GM10266 (cell line): ENCODE results near the gene TMEM214.
A peak's percentile ranks its signal among the peaks of the same experiment; 100 is the strongest.

ENCODE experiments used
- DNase-seq: peaks from one replicate; pipeline ENCODE4 v3.0.0; 2012; ENCODE audit errors: extremely low spot score
- TF ChIP-seq, protein P1 (sequence below): IDR thresholded peaks from 2 replicates; pipeline ENCODE4 v1.5.1; 2012; ENCODE audit warnings: mild to moderate bottlenecking, low read depth; ENCODE audit not compliant: control insufficient read depth, insufficient read depth; ENCODE audit errors: missing control alignments

Gene TMEM214, protein sequence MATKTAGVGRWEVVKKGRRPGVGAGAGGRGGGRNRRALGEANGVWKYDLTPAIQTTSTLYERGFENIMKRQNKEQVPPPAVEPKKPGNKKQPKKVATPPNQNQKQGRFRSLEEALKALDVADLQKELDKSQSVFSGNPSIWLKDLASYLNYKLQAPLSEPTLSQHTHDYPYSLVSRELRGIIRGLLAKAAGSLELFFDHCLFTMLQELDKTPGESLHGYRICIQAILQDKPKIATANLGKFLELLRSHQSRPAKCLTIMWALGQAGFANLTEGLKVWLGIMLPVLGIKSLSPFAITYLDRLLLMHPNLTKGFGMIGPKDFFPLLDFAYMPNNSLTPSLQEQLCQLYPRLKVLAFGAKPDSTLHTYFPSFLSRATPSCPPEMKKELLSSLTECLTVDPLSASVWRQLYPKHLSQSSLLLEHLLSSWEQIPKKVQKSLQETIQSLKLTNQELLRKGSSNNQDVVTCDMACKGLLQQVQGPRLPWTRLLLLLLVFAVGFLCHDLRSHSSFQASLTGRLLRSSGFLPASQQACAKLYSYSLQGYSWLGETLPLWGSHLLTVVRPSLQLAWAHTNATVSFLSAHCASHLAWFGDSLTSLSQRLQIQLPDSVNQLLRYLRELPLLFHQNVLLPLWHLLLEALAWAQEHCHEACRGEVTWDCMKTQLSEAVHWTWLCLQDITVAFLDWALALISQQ

DNA sequence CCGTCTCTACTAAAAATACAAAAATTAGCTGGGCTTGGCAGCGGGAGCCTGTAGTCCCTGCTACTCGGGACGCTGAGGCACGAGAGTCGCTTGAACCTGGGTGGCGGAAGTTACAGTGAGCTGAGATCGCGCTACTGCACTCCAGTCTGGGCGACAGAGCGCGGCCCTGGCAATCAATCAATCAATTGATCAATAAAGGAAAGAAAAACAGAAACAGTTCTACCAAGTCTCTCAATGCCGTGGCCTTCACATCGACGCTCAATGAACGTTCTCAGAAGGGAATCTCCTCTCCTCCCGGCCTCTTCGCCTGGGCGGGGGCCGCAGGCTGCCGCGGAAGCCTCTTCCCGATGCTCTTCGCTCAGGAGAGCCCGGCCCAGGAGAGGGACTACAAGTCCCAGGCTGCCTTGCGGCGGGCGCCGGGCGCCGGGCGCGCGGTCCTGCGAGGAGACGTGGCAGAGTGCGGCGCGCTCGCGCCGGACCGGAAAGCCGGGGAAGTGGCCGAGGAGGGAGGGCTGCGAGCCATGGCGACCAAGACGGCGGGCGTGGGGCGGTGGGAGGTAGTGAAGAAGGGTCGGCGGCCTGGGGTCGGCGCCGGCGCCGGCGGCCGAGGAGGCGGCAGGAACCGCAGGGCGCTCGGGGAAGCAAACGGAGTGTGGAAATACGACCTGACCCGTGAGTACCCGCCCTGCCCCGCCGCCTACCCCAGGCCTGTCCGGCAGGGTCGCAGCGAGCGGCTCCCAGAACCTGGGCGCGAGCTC, at the start of gene TMEM214:
Gene TMEM214 (plus strand): TSS at position 471 of the 758 bp plus-strand sequence. CDS start 51 bp downstream, at position 522.
- TF ChIP-seq, protein P1, sequence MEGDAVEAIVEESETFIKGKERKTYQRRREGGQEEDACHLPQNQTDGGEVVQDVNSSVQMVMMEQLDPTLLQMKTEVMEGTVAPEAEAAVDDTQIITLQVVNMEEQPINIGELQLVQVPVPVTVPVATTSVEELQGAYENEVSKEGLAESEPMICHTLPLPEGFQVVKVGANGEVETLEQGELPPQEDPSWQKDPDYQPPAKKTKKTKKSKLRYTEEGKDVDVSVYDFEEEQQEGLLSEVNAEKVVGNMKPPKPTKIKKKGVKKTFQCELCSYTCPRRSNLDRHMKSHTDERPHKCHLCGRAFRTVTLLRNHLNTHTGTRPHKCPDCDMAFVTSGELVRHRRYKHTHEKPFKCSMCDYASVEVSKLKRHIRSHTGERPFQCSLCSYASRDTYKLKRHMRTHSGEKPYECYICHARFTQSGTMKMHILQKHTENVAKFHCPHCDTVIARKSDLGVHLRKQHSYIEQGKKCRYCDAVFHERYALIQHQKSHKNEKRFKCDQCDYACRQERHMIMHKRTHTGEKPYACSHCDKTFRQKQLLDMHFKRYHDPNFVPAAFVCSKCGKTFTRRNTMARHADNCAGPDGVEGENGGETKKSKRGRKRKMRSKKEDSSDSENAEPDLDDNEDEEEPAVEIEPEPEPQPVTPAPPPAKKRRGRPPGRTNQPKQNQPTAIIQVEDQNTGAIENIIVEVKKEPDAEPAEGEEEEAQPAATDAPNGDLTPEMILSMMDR = no peak
- peak; percentile 95 for DNase-seq

DNA sequence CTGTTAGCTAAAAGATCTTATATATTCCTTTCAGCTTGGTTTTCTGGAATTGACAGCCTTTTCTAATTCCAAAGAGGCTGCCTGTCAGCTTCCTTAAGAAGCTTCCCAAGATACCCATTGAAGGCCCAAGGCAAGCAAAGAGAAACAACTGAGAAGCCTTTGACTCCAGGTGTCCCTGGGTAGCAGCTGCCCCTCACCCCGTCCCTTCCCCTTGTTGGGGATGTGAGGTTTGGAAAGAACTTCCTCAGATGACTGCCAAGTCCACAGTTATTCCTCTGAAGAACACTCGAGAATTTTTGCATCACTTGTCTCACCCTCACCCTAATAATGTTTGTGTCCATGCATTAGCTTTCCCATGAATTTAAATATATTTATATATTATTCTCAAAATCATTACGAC, 49.0 kb upstream of the TMEM214 start:
- TF ChIP-seq, protein P1 = no peak
- no peak for DNase-seq

DNA sequence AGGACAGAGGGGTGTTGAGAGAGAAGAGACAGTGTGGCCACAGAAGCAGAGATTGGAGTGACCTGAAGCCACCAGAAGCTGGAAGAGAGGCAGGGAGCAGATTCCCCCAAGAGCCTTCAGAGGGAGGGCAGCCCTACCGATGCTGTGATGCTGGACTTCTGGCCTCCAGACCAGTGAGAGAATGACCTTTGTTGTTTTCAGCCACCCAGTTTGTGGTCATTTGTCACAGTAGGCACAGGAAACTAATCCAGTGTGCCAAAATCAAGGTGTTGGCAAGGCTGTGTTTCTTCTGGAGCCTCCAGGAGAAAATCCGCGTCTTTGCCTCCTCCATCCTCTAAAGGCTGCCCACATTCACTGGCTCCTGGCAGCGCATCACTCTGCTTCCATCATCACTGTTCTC, 47.0 kb upstream of the TMEM214 start:
- TF ChIP-seq, protein P1 = no peak
- DNase-seq = no peak

DNA sequence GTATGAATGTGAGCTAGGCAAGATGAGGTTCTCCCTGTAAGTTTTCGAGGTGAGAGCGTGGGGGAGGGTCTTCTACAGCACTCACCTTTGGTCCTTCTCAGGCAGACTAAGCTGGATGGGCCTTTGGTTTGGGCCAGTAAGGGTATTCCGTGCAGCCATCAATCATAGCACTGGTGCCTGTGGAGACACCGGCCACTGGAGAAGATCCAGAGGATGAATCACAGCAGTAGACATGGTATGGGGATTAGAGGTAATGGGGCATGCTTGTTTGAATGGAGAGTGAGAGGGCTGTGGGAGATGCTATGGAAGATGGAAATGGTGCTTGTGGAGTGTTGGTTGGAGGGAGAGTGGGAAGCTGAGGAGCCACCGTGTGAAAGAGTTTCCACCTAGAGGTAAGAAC, 46.2 kb upstream of the TMEM214 start:
- DNase-seq = no peak
- TF ChIP-seq, protein P1 = no peak

DNA sequence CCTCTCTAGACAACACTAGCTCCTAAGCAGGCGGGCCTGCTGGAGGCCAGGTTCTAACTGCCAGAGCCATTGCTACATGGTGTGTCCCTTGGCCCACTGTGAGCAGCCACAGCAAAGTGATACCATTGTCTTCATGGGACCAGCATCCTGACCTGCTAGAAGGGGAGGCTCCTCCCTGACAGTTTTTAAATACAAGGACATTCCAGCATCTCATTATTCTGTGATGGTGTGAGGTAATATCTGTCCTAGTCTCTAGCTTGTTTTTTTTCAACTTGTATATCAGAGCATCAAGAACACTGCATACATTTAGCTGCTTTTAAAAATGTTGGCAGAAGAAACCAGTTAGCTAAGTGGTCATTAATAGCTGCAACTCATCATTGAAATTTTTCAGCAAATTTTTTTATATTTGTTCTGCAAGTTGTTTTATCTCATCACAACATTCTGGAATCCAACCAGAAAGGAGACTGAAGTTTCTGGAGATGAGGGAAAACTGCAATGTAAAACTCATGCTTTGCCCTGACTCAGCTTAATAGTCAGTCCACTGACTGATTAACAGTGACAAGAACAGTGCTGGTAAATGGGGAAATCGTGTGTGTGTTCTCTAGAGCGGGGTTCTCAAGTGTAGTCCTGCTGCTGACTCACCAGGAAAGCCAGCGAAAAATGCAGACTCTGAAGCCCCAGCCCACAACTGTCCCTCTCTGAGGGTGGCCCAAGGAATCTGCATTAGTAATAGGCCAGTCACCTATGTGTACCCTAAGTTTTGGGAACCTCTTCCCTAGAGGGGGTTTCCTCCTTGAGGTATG, 44.5 kb upstream of the TMEM214 start:
- TF ChIP-seq, protein P1 = no peak
- no peak for DNase-seq

DNA sequence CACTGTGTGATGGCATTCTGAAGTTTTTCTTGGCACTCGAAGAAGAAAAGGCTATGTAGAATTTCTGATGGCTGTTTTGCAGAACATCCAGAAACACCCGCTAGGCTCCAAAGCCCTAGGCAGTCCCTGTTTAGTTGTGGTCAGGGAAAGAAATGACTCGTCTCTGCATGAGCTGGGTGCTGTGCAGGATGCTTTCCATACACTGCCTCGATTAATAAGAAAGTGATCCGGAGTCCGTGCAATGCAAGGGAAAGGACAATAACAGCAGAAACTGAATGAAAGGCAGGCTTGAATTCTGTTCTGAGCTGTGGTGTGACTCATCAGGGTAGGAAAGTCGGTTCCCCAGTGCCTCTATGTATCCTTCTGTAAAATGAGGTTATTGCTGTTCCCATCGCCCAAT, 43.6 kb upstream of the TMEM214 start:
- no peak for DNase-seq
- TF ChIP-seq, protein P1 = no peak
